GM19023 (cell line): ENCODE data around the gene SIRPA.

Experiments used
- ATAC-seq: cut with Tn5 transposase; IDR thresholded peaks from one replicate; pipeline ENCODE4 v1.9.1; 2021; ENCODE audit warnings: mild to moderate bottlenecking, moderate library complexity; ENCODE audit not compliant: unreplicated experiment

Gene SIRPA

DNA sequence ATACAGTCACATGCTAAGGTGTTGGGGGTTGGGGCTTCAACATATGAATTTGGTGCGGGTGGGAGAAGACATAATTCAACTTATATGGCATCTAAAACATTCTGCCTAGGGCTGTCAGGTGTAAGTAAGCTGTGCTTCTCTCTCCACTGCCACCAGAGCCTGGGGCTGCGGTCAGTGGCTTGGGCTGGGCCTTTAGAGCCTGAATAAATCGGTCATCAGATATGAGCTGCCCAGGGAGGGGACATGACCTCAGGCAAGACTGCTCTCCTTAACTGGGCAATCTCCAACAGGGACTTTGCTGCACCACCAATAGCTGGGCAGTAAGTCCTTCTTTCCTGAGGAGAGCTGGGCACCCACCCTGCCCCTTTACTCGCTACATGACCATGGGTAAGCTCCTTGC, 24.9 kb upstream of the SIRPA start:
- ATAC-seq = no peak

DNA sequence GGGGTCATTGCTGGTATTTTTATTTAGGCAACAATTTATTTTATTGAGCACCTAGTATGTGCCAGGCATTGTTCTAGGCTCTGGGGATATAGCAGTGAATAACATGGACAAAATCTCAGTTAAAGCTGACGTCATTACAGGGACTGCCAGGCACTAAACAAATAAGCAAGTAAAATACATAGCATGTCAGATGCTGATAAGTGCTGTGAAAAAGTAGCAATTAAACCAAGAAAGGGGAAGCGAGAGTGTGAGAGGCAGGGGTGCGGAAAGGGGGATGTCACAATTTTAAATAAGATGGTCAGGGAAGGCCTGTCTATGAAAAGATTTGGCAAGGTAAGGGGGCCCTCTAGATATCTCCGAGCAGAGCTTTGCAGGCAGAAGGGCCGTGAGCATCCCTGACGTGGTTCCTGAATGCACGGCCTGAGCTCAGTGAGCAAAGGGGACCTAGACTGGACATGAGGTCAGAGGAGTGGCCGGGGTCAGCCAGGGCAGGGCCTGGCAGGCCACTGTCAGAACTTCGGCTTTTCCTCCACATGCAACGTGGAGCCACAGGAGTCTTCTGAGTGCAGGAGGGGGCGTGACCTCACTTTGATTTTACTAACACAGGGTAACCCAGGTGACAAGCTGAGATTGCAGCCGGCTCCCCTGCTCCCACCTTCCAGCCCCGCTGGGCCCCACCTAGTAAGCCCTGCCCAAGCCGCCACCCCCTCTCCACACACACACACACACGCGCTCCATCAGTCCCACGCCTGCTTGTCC, 24.2 kb upstream of the SIRPA start:
- no peak for ATAC-seq

DNA sequence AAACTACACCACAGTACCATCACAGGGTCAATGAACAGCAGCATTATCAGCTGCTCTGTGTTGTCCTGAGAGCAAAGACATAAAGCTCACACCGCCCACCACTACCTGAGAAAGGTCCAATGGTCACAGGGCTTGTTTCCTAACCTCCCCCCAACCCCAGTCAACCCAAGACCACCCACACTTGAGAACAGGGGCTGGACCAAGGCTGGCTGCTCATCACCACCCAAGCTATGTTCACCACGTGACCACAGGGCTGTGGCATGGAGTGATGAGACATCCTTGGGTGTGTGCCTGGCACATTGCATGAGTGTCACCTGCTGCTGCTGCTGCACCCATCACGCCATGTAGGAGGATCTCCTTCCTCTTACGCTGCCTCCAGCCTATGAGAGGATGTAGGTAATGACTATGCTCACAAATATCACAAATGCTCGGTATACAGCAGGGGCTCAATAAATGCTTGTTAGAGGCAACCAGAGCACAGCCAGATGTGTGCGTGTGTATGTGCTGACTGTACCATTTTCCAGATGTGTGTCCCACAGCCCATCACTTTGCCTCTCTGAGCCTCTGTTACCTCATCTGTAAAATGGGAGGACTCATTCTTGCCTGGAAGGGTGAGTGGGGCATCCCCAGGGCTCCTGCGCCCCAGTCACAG, 23.3 kb upstream of the SIRPA start:
- peak; percentile 59 for ATAC-seq

DNA sequence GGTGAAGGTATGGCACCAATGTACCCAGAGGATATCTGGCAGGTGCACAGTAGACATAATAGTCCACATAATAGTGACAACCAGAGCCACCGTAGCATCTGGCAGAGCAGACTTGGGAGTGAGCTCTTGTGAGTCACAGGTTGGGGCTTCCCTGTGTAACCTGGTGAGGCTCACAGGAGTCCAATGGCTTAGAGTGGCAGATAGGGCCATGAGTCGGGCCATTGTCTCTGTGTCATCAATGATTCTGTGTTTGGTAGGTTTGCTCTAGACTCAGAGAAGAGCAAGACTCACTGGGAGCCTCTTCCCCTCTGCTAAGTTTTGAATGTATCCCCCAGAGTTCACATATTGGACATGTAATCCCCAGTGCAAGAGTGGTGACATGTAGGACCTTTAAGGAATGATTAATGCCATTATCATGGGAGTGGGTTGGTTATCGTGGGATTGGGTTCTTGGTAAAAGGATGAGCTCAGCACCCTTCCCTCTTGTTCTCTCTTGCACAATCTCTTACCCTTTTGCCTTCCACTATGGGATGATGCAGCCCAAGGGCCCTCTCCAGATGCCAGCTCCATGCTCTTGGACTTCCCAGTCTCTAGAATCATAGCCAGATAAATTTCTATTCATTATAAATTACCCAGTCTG, 22.6 kb upstream of the SIRPA start:
- ATAC-seq = peak; percentile 12

DNA sequence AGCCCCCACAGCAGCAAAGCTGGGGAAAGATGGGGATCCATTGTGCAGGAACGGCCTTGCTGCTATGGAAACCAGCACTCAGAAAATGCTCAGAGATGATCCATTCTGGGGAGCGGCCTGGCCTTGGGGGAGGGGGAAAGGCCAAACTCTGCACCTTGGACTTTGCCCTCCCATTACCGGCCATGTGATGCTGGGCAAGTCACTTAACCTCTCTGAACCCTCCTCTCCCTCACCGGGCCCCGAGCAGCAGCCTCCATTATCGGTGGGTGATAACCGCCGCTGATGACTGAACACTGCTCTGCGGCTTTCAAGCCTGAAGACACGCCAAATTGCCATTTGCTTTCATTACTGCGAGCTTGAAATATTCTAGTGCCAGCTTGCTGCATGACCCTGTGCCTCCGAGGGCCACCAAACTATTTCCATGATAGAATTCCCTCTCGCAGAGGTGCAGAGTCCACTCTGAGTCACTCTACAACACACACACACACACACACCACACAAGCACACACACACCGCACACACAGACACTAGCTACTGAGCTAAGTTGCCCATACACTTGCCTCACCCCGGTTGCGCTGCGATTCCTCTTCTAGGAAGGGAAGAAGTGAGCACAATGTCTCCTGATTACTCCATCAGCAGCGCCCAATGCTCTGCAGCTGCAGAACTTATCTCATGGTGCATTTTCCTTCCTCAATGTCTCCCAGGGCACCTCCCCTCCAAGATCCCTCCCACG, 20.6 kb upstream of the SIRPA start:
- ATAC-seq = no peak

DNA sequence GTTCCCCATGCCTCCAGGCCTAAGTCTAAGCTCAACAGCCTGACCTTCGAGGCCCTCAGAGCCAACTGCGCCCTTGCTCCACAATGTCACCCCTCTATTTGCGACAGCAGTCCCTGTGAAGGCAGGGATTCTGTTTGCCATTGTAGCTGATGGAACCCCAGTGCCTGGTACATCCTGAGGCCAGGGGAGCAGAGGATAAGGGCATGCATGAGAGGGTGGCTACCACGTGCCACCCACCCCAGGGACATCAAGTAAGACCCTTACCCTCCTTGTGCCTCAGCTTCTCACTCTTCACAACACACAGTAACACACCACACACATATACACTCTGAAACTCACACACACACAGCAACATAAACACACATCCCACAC, 20.0 kb upstream of the SIRPA start:
- ATAC-seq = no peak

DNA sequence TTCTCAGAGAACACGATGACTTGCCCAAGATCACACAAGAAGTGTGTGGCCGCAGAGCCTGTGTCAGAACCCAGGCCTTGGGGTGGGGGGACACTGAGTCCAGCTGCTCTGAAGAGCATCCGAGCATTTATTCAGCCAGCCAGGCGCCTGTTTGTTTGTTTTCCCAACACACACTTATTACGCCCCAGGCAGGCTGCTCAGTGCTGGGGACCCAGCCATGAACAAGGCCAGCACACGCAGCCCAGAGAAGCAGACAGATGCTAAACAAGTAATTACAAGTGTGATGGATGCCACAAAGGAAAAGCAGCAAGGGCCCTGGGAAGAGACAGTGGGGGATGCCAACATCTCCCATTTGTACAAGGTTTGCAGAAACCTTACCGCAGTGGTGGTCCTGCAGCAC, 19.4 kb upstream of the SIRPA start:
- ATAC-seq = no peak

DNA sequence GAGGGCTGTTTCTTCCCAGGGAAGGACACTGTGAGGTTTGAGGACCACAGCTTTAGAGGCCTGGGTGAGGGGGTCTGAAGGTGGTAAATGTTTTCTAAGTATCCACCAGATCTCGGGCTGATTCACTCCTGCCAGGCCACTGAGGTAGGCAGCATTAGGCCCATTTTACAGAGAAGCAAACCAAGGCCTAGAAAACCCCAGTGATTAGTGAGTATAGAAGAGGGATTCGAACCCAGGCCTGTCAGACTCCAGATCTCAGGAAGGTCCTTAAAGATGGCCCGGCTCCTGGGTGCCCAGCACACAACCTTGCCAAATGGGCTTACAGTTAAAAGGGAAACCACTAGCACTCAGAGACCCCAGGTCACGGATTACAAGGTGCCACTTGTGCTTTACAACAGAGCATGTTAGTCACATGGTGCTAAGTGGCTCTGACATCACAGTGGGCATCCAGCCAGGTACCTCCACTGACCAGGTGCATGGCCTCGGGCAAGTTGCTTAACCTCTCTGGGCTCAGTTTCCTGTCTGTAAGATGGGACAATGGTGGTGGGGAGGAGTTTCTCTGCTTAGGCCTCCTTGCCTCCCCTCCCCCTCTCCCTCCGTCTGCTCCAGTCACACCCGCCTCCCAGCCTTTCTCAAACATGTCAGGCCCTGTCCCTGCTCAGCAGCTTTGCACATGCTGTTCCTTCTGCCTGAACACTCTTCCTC, 18.8 kb upstream of the SIRPA start:
- ATAC-seq = no peak

DNA sequence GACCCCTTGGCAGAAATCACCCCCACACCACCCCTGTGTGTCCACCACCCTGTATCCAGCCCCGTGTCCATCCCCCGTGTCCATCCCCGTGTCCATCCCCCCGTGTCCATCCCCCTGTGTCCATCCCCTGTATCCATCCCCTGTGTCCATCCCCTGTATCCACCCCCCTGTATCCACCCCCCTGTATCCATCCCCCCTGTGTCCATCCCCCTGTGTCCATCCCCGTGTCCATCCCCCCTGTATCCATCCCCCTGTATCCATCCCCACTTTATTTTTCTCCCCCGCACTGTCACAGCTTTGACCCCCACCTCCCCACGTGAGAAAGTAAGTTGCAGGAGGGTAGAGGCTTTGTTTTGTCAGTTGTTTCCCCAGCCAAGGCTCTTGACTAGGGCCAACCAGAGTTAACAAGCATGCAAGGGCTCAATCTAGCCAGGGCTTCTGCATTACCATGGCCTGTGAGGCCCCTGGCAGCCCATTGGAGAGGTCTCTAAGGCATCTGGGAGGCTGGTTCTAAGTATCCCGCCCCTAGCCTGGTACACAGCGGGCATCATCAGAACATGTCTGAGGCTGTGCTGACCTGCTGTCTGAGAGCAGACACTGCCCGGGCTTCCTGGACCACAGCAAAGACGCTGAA, 18.1 kb upstream of the SIRPA start:
- no peak for ATAC-seq

DNA sequence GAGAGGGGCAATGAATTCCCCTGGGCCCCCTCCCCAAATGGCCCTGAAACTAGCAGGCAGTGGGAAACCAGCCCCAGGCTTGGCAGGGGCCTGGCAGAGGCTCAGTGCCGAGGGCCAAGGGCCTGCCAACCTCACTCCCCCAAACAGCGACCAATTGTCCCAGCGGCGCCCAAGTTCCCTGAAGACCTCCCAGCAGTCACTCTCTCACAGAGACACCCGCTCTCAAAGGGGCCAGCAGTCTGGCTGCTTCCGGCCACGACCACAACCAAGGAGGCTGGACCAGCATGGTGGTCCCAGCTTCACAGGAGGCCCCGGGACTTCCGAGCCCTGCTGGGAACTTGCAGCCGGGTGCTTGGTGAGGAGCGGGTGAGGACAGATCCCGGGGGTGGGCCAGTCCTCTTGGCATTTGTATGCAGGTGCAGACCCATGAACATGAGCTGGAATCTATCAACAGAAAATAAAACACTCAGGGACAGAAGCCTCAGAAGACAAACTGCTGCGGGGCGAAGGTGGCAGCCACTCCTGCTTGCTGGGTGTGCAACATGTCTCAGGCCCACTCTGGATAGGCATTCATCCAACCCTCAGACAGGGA, 17.5 kb upstream of the SIRPA start:
- ATAC-seq = no peak

DNA sequence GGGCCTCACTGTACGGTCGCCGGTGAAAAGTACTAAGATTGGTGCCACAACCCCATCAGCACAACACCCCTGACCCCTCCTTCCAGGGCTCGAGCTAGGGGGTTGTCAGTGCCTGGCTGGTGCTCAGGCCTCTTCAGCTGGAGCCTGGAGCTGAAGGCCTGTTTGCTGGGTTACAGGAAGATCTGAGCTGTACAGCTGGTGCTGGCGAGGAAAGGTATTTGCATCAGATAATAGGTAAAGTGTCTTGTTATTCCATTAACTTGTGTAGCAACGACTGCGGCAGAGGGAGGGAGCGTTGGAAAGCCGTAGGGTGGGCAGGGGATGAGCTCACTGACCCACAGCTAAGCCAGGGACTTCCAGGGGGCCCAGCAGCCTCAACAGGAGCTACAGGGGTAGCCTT, 15.8 kb upstream of the SIRPA start:
- no peak for ATAC-seq

DNA sequence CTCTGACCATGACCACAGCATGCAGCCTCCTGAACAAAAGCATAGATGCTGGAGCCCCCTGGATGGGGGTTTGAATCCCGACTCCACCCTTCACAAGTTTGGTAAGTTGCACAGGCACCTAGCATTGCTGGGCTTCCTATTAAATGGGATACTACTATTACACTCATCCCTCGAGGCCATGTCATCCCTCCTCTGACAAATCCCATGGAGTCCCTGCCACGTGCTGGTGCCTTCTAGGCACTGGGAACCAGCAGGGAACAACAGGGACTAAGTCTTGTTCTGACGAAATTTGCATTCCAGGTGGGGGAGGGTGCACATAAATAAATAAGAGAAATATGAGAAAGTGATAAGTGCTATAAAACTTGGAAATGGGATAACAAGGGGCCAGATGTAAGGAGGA, 15.3 kb upstream of the SIRPA start:
- ATAC-seq = no peak

DNA sequence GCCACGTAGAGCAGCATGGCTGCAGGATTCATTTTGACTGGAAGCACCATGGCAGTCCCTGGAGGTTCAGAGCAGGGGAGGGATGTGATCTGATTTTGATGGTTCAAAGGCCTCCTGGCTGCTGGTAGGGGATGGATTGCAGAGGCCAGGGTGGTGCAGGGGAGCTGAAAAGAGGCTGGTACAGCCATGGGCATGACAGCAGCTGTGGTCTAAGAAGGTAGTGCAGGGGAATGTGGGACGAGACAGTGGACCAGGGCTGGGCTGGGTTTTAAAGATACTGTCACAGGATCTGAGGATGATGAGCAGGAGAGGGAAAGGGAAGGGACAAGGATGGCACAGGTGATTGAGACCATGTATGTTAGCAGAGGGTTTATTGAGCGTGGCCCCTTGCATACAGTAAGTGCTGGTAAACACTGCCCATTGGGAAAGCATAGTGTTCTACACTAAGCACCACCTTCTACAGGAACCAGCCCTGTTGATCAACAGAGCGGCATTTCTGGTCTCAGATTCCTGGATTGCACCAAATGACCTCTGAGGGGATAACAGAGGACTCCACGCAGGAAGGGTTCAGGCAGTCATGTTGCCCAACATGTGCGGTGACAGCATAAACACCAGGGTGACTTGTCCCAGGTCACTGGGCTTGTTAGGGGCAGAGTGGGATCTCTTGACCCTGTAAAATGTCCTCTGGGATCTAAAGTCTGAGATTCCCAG, 14.5 kb upstream of the SIRPA start:
- ATAC-seq = no peak

DNA sequence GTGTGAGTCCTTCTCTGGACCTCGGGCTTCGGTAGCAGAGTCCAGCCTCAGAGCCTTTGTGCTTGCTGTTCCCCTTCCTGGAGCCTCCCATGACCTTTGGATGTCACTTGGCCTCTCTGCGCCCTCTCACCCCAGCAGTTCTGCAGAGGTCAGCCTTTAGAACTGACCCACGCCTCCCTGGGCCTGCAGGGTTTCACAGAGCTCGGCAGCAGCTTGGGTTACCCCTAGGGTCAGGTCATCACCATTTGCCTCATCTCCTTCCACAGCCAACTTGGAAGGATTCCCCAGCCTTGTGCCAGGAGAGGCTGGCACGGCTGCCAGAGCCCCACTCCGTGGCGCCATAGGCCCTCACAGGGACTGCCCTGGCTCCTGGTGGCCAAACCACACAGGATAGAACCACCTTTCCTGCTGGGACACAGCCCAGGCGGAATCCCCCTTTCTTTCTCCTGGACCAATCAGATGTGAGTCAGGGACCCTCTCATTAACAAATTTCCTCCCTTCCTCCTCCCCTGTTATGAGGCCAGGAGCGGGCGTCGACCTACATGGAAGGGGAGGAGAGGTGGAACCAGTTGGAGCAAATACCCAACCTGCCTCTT, 13.9 kb upstream of the SIRPA start:
- ATAC-seq = no peak

DNA sequence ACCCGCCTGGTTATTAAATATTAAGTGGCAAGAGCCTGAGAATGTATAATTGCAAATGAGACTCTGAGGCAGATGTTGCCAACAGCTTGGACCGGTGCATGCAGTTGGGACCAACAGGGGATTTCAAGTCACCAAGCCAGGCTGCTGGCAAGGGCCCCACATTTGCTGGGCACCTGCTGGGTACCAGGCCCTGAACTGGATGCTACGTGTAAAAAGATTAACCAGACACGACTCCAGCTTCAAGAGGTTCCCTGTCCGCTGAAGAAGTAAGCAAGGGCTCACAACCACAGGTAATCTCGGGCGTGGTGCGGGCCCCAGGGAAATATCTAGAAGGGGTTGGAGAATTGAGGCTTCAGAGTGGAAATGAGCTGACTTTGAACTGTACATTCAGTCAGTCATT, 13.2 kb upstream of the SIRPA start:
- ATAC-seq = no peak

DNA sequence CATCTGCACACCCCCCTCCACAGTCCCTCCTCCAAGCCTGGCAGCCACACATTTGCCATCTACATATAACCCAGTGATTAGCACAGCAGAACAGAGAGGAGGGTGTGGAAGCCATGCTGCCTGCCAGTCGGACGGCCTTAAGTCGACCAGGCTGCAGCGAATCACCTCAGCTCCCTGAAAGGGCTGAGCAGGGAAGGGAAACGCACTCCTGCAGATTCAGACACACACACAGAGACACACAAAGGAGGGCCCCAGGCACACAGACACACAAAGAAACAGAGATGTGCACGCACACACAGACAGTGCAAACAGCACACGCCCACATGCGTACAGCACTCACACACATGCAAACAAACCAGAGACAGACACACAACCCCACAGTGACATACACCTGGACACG, 11.2 kb upstream of the SIRPA start:
- ATAC-seq = no peak

DNA sequence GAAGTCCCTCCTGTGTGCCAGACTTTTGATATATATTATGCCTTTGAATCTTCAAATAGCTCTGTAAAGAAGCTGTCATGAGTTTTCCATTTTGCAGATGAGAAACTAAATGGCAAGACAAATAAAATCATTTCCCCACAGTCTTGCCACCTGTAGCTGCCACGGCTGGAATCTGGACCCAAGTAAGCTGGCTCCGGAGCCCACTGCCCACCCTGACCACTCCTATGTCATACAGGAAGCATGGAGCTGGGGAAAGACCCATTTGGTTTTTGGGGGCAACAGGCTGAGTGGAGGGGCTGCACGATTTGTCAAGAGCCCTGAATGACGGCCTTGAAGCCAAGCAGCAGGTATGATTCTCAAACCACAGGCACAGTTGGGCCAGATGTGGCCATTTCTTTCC, 10.0 kb upstream of the SIRPA start:
- ATAC-seq = no peak

DNA sequence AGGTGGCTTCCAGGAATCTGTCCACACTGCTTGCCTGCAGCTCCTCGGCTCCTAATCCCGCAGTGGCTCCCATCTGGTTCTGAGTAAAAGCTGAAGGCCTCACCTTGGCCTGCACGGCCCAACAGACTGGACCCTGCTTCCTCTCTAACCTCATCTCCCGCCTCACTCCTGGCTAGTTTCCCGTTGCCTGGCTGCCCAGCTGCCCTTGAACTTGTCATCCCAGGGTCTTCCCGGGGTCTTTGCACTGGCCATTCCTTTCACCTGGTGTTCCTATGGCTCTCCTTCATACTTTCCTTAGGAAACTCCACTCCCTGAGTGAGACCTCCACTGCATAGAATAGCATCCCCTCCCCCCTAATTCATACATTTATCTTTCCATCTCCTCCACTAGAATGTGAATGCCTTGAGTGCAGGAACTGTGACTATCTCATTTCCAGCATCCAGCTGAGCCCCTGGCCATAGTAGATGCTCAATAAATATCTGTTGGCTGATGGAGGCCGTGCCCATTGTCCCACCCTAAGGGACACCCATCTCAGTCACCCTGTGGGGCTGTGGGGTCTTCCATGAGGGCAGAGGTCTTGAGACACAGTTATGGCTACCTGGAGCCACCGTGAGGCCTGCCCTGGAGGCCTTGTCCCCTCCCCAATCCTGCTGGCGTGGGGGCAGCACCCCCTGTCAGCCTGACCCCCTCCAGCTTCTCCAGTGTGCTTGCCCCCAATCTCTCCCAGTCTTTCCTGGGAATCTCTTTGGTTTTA, 9.1 kb upstream of the SIRPA start:
- ATAC-seq = no peak

DNA sequence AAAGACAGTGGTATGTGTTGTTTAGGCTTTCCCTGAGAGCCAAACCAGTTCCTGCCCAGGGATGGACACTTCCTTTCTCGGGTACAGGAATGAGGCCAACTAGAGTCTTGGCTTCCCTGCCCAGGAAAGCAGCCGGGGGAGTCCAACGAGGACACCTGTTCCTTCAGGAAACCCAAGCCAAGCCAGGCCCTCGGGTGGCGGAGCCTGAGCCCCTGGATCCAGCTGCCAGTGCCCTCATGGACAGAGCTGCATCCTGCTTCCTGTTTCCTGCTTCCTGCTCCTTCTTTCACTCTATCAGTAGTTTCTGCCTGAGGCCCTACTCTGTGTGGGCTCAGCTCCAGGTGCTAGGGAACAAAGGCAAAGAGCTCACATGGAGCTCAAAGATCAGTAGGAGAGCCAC, 7.9 kb upstream of the SIRPA start:
- no peak for ATAC-seq
